Heart left ventricle (tissue), 13 donors: ENCODE results near the gene SLC10A6.

Experiments used
- POLR2A ChIP-seq, 2 donors: fragments of 450-650 bp; IDR thresholded peaks; one replicate each; pipeline ENCODE4 v1.6.1; 2017; ENCODE audit warnings: antibody characterized with exemption in 2 of 2, mild to moderate bottlenecking in 2 of 2, moderate library complexity in 2 of 2
- TF ChIP-seq, protein P1 (sequence below), 12 donors: fragments of 200-600 bp; sonication (generic) in 4 of 12; IDR thresholded peaks; one replicate each; pipeline versions ENCODE4 v1.5.0 to v1.8.0; 2018 to 2022; ENCODE audit warnings: antibody characterized with exemption in 12 of 12, mild to moderate bottlenecking in 5 of 12
- donor health status: ischemic (EF 13 %, LVEDD 7.1; RV severe dilation, severe dysfunction).
- donor health status: DM: no; HTN: yes; CAD: no.
- donor health status: DM: no; HTN: no; CAD: no.
- donor health status: ischemic (EF 25% LVEDD 6.9; RV normal size, moderate dysfunction).
- donor health status: ischemic (EF 25% LVEDD 5.7; RV mildly dilated, moderate dysfunction).
- donor health status: ischemic (EF 35%, LVEDD 5.7; RV mildly dilated, moderate dysfunction).
- donor health status: nonischemic (EF 11% LVEDD 7.7; RV severe dilation, severe dysfunction).
- donor health status: DM: yes; HTN: yes; CAD: no.
- donor health status: PGD.
- donor health status: ischemic (EF 29% LVEDD 5.4; RV normal size, mild dysfunction).
- donor health status: nonischemic (EF 23%, LVEDD 6.1; RV moderate dilation, normal function).

DNA sequence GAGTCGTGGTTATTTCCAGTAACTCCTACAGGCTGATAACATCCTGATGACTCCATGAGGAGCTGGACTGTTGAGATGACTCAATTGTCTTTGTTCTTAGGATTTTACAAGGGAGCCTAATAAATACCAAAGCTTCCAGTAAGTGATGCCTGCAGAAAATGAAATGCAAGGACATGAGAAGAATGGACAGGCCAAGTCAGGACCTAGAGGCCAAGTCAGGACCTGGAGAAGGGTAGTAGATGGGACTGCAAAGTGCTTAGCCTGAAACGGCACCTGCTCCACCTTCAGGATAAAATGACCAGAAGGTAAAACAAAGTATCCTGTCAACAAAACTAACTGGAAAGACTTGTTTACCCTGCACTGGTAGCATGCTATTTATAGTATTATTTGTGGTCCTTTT lies 6.4 kb upstream of the SLC10A6 start:
- TF ChIP-seq, protein P1, sequence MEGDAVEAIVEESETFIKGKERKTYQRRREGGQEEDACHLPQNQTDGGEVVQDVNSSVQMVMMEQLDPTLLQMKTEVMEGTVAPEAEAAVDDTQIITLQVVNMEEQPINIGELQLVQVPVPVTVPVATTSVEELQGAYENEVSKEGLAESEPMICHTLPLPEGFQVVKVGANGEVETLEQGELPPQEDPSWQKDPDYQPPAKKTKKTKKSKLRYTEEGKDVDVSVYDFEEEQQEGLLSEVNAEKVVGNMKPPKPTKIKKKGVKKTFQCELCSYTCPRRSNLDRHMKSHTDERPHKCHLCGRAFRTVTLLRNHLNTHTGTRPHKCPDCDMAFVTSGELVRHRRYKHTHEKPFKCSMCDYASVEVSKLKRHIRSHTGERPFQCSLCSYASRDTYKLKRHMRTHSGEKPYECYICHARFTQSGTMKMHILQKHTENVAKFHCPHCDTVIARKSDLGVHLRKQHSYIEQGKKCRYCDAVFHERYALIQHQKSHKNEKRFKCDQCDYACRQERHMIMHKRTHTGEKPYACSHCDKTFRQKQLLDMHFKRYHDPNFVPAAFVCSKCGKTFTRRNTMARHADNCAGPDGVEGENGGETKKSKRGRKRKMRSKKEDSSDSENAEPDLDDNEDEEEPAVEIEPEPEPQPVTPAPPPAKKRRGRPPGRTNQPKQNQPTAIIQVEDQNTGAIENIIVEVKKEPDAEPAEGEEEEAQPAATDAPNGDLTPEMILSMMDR (IDR thresholded peaks at IDR 0.05): no peak
- no peak for TF ChIP-seq POLR2A (IDR thresholded peaks at IDR 0.05)
